ENCODE data around the gene PLCL2.
A peak's percentile ranks its signal among the peaks of the same experiment; 100 is the strongest.

The PLCL2 gene

DNA sequence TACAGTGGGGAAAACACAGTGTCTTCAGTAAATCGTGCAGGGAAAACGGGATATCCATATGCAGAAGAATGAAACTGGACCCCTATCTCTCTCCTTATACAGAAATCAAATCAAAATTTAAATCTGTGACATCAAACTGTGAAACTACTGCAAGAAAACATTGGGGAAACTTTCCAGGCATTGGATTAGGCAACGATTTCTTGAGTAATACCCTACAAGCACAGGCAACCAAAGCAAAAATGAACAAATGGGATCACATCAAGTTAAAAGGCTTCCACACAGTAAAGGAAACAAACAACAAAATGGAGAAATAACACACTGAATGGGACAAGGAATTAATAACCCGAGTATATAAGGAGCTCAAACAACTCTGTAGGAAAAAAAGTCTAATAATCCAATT, 165.3 kb downstream of the PLCL2 start:
- DNase-seq, result peak; percentile 4

DNA sequence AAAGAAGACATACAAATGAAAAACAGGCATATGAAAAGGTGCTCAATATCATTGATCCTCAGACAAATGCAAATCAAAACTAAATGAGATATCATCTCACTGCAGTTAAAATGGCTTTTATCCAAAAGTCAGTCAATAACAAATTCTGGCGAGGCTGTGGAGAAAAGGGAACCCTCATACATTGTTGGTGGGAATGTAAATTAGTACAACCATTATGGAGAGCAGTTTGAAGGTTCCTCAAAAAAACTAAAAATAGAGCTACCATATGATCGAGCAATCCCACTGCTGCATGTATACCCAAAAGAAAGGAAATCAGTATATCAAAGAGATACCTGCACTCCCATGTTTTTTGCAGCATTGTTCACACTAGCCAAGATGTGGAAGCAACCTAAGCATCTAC, 165.8 kb downstream of the PLCL2 start:
- no peak for DNase-seq

DNA sequence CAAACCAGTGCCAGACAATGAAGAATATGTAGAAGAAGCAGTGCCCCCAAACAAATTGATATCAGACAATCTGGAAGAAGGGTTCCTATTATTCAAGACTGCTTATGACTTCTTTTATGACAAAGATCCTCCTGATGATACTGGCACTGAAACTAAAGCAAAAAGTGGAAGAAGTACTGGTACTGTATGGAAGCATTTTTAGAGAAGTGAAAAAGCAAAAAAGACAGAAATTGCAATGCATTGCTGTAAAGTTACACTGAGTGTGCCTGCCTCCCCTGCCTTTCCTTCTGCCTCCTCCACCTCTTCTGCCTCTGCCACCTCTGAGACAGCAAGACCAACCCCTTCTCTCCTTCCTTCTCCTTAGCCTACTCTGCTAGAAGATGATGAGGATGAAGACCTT, 167.6 kb downstream of the PLCL2 start:
- DNase-seq, result peak; percentile 83

GRCh38 chr3:17054301-17054981, 169.7 kb downstream of the PLCL2 start:
- DNase-seq, result no peak

DNA sequence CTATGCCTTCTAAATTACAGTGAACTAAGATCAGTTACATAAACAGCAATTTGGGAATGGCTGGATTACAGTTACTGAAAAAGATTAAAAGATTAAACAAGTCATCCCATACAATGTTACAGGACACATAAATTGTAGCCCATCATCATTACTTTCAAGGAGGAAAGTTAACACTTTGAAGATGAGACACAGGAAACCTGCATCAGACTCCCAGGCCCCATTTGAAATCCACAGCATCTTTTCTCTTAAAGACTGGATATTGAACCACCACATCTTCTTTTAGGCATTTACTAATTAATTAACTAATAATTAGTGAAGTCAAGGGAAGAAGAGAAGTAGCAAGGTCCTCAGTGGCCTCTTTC, 170.2 kb downstream of the PLCL2 start:
- DNase-seq, result no peak

DNA sequence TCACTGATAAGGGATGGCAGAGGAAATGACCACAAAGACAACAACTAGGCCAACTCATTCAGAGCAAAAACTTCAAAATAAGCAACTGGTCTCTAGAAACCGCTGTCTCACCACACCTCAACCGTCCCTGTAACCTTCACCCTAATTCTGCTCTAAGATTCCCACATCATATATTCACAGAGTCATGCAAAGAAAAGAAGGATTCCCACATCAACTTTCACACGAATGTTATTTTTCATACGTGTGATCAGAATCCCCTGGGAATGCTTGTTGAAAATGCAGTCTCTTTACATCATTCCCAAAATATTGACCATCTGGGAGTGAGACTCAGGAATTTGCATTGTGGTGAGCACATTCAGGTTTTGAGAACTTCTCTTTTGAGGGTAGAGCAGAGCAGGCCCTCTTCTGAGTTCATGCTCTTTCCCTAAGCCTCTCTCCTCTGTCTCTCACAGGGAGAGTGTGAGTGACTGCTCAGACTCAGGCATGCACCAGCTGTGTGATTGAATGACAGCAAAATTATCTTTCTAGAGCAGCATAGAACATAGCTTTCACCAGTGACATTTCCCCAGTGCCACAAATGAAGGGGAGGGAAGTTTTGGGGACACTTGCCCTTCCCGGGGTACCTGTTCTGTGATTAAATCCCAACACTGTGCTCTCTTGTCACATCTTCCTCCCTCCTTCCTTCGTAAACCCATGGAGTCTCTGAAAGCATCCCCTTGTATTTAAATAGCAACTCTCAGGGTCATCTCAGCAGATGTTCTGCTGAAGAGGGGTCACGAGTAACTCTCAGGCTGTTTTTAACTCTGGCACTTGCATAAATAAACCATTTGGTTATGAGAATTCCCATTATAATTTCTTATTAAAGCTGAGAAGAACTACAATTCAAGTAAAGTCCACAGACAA, 170.9 kb downstream of the PLCL2 start:
- DNase-seq, result no peak

GRCh38 chr3:17057321-17057720, 172.6 kb downstream of the PLCL2 start:
- no peak for DNase-seq

DNA sequence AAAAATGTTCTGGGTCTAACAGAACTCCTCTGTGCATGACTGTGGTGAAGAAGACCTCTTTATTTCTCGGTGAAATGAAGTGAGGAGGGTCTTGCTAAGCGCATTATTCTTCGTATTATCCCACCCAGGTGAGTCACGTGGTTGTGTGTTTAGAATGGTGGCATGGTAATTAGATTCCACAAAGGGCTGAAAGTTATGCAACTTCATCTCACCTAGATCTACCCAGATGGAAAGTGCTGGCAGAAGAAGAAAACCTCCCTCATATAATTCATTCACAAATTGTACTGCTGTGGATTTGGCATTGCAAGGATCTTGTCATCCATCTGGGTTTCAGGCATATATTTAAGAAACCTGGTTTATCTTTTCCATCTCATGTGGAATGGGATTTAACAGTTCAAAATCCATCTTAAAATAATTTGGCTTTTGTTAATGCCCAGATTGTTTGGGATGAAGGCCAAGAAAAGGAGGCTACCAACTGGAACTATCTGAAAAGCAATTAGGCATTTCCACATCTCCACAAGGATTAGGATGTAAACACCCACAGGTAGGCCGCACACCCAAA, 175.3 kb downstream of the PLCL2 start:
- no peak for DNase-seq

DNA sequence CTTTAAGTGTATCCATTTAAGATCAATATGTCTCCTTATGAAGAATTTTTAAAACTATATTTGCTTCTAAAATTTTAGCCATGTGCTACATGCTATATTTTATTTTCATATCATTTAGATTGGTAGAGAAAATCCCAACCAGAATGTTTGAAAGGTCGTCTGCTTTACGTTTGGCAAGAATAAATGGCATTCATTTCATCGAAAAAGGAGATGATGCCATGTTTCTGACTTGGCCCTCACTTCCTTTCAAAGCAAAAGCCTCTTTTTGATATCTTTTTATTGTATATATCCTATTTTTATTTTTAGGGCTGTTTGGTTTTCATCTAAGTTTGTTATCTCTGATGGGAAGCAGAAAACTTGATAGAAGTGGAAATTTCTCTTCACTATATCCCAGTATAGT, 176.2 kb downstream of the PLCL2 start:
- no peak for DNase-seq

DNA sequence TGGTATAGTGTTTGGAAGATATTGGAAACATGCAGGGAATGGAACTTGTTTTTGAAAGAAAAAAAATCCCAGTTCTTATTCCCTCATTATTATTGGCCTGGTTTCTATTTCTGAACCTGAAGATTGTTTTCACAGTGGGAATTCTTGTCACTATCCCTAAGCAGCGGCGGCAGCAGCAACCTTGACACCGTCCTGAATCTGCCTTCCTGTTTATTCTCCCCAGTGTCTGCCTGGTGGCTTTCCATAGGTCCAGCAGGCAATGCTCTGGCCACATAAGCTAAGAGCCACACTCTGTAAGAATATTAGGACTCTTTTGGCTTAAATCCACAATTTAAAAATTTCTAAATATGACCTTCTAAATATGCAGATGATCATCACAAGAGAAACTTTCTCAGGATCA, 178.0 kb downstream of the PLCL2 start:
- DNase-seq, result no peak

- DNase-seq, result no peak
These were observed 178.8 kb downstream of the PLCL2 start for GRCh38 chr3:17063596-17063995.

DNA sequence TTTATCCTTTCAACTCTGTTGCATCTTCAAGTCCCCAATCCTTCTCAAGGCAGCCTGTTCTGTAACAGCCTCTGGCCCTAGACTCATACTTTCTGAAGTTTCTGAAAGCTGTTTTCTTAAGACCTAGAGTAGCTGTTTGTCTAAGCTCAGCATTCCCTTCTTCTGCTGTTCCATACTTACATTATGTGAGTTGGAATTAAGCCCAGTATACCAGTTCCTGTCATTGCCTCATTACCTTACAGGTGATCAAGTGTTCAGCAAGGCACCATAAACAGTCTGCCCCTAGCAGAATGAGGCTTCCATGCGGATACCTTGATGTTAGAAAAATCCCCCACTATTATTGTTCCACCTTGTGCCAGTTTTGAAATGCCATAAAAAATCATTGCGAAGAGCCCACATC, 180.6 kb downstream of the PLCL2 start:
- DNase-seq, result no peak

- DNase-seq, result no peak
These were observed 181.1 kb downstream of the PLCL2 start for GRCh38 chr3:17065881-17066280.

- DNase-seq, result no peak
These were observed 185.0 kb downstream of the PLCL2 start for GRCh38 chr3:17069754-17070153.

DNA sequence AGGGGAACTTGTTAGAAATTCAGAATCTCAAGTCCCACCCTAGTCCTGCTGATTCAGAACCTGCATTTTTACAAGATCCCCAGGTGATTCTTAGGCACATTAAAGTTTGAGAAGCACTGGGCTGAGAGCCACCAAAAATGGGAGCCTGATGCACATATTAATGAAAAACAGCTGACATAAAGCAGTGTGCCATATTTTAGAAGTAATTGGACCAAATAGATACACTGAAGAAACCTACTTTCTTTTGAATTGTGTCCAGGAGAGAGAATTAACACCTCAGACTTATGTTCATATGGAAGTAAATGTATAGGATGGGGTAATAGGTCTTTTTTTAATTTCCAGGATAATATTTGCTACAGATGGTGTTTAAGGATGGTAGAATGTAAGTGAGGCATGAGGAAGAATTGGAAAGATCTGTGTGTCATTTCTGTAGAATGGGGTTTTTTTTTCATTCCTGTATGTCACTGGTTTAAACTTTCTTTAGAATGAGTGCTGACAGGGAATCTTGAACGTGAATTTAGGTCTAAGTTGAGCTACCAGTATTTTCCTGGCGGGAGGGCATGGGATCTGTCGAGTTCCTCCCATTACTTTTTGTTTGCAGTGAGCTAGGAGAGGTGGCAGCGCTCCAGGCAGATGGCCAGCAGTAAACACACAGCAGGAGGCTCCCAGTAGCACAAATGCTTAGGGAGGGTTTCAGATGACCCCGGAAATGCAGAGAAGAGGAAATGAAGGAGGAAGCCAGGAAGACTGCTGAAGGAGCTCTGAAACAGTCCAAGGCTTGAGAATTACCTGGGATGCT, 185.6 kb downstream of the PLCL2 start:
- DNase-seq, result no peak

- no peak for DNase-seq
These were observed 189.8 kb downstream of the PLCL2 start for GRCh38 chr3:17074559-17074958.

DNA sequence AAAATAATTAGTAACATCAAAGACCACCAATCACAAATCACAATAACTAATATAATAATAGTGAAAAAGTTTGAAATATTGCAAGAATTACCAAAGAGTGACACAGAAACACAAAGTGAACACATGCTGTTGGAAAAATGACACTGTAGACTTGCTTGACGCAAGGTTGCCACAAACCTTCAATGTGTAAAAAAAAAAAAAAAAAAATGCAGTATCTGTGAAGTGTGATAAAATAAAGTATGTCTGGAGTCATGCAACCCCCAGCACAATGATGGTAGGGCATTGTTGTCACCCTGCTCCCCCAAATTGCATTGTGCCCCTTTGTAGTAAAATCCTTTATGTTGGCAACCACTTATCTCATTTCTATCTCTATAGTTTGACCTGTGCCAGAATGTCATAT, 190.6 kb downstream of the PLCL2 start:
- no peak for DNase-seq

DNA sequence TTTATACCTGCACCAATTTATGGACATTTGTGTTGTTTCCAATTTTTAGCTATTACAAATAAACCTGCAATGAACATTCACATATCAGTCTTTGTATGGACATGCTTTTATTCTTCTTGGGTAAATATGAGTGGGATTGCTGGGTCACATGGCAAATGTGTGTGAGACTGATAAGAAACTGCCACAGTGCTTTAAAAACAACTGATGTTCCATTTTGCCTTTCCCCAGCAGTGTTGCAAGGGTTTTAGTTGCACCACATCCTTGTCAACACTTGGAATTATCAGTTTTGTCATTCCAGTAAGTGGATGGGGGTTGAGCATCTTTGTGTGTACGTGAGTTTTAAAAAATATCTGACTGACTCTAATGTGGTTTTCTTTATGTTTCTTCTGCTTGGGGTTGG, 191.2 kb downstream of the PLCL2 start:
- DNase-seq, result no peak

- DNase-seq, result peak; percentile 6
These were observed 192.3 kb downstream of the PLCL2 start for GRCh38 chr3:17076940-17077605.

DNA sequence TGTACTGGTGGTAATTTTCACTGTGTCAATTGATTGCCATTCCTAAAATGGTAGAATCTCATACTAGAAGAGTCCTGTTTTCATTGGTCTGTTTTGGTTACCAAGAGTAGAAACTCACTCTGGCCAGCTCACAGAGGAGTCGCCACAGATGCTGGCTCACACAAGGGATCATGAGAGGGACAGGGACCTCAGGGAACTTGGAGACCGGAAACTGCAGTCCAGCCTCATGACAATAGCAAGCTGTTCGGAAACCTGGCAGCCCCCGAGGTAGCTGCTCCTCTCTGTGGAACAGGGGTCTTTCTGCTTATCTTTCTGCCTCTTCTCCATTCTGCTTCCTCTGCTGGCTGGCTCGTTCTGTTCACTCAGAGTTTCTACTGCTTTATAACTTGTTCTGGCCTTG, 192.9 kb downstream of the PLCL2 start:
- no peak for DNase-seq

- no peak for DNase-seq
These were observed 194.2 kb downstream of the PLCL2 start for GRCh38 chr3:17078926-17079465.

- no peak for DNase-seq
These were observed 195.2 kb downstream of the PLCL2 start for GRCh38 chr3:17079933-17080332.

GRCh38 chr3:17081520-17081919, 196.8 kb downstream of the PLCL2 start:
- DNase-seq, result no peak

All from MV-4-11 (cell line).